NB4 (cell line): ENCODE measurements around the gene TMEM82.

ENCODE experiments used
- DNase-seq: peaks from one replicate; pipeline ENCODE4 v3.0.0; 2010; ENCODE audit warnings: low read depth
- H3K4me3 ChIP-seq: one replicate; pipeline ENCODE4 v1.5.1; 2011; ENCODE audit warnings: mild to moderate bottlenecking, low read depth, low read length, moderate library complexity
- MYC ChIP-seq: IDR thresholded peaks from 2 replicates; pipeline ENCODE4 v1.6.1; 2011; ENCODE audit warnings: low read depth, low read length
- POLR2A ChIP-seq: IDR thresholded peaks from 2 replicates; pipeline ENCODE4 v1.6.1; 2011; ENCODE audit warnings: mild to moderate bottlenecking; ENCODE audit not compliant: insufficient read length; ENCODE audit errors: extremely low read depth
- TF ChIP-seq, protein P1 (sequence below): IDR thresholded peaks from 2 replicates; pipeline ENCODE4 v1.6.1; 2011; ENCODE audit warnings: low read depth, low read length
- TF ChIP-seq, protein P2 (sequence below): IDR thresholded peaks from one replicate; pipeline ENCODE4 v1.5.1; 2012; ENCODE audit warnings: low read depth, low read length

The TMEM82 gene

DNA sequence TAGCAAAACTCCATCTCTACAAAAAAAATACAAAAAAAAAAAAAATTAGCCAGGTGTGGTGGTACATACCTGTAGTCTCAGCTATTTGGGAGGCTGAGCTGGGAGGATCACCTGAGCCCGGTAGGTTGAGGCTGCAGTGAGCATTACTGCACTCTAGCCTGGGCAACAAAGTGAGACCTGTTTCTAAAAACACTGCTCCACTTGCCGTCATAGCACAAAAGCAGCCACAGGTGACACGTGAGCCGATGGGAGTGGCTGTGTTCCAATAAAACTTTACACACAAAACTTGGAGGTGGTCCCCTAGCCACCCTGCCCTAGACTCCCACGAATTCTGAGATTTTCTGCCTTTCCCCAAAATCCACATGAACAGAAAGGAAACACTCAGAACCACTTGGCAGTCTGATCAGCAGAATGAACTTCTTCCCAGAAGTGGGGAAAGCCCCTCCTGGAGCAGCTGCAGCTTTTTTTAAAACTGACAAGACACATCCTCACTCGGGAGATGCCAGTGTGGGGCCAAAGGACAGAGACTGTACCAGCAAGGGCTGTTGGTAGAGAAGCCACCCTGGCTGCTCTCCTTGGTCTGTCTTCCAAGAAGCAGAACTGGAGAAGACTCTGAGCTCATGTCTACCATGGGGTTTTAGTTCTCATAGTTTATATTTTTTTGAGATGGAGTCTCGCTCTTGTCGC, 34.9 kb upstream of the TMEM82 start:
- TF ChIP-seq MYC (no peak), POLR2A (no peak)
- TF ChIP-seq, protein P1, sequence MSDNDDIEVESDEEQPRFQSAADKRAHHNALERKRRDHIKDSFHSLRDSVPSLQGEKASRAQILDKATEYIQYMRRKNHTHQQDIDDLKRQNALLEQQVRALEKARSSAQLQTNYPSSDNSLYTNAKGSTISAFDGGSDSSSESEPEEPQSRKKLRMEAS: no peak
- TF ChIP-seq, protein P2, sequence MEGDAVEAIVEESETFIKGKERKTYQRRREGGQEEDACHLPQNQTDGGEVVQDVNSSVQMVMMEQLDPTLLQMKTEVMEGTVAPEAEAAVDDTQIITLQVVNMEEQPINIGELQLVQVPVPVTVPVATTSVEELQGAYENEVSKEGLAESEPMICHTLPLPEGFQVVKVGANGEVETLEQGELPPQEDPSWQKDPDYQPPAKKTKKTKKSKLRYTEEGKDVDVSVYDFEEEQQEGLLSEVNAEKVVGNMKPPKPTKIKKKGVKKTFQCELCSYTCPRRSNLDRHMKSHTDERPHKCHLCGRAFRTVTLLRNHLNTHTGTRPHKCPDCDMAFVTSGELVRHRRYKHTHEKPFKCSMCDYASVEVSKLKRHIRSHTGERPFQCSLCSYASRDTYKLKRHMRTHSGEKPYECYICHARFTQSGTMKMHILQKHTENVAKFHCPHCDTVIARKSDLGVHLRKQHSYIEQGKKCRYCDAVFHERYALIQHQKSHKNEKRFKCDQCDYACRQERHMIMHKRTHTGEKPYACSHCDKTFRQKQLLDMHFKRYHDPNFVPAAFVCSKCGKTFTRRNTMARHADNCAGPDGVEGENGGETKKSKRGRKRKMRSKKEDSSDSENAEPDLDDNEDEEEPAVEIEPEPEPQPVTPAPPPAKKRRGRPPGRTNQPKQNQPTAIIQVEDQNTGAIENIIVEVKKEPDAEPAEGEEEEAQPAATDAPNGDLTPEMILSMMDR: no peak
- no peak for DNase-seq
- no peak overlapping the region for H3K4me3 ChIP-seq

DNA sequence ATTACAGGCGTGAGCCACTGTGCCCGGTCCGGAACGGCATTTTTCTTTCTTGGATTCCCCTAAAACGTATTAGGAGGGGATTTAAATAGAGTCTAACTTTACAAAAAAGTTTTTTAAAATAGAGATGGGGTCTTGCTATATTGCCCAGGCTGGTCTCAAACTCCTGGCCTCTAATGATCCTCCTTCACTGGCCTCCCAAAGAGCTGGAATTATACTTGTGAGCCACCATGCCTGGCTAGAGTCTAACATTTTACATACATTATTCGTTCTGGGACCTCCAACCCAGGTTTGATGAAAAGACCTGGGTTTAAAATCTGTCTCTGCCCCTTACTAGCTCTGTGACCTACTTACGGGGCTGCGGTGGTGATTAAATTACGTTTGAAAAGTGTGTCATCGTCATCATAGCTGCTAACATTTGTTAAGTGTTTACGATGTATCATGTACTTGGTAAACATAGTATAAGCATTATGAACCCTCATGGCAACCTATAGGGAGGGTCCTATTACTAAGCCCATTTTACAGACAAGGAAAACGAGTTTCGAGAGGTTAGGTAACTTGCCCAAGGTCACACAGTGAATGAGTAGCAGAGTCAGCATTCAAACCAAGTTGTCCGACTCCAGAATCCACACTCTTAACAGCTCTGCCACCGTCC, 33.7 kb upstream of the TMEM82 start:
- TF ChIP-seq, protein P1: no peak
- no peak for TF ChIP-seq POLR2A
- TF ChIP-seq MYC: no peak
- TF ChIP-seq, protein P2: no peak
- DNase-seq: no peak
- no peak overlapping the region for H3K4me3 ChIP-seq

DNA sequence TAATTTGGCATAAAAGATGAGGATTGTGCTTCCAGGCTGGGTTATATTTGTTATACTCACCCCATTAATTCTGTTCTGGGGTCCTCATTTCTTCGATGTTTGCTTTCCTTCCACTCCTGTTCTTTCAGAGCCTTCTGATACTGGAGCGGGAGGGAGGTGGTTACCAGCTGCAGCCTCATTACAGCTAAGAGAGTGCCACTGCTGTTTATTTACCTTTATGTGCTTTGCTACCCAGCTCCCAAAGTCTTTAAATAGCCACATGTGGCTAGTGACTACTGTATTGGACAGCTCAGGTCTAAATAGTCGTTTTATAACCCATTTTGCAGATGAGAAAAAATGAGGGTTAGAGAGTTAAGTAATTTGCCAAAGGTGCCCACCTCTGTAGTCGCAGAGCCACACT, 33.1 kb upstream of the TMEM82 start:
- no peak for TF ChIP-seq POLR2A
- TF ChIP-seq, protein P2: no peak
- TF ChIP-seq, protein P1: no peak
- no peak for TF ChIP-seq MYC
- H3K4me3 ChIP-seq: no peak overlapping the region
- no peak for DNase-seq

DNA sequence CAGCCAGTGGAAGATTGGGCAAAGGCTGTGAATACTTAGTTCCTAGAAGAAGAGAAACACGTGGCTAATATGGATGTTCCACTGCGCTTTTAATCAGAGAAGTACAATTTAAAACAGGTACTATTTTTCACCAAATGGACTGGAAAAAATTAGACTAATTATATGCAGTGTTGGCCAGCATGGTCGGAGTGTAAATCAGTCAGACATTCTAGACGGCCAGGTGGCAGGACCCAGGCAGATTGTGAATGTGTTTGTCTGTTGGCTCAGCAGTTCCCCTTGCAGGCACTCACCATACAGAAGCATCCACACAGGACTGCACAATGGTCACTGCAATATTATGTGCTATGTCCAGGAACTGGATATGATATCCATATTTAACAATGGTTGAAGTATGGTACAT, 30.1 kb upstream of the TMEM82 start:
- no peak for DNase-seq
- H3K4me3 ChIP-seq: no peak overlapping the region
- TF ChIP-seq, protein P2: no peak
- TF ChIP-seq POLR2A (no peak), MYC (no peak)
- TF ChIP-seq, protein P1: no peak

DNA sequence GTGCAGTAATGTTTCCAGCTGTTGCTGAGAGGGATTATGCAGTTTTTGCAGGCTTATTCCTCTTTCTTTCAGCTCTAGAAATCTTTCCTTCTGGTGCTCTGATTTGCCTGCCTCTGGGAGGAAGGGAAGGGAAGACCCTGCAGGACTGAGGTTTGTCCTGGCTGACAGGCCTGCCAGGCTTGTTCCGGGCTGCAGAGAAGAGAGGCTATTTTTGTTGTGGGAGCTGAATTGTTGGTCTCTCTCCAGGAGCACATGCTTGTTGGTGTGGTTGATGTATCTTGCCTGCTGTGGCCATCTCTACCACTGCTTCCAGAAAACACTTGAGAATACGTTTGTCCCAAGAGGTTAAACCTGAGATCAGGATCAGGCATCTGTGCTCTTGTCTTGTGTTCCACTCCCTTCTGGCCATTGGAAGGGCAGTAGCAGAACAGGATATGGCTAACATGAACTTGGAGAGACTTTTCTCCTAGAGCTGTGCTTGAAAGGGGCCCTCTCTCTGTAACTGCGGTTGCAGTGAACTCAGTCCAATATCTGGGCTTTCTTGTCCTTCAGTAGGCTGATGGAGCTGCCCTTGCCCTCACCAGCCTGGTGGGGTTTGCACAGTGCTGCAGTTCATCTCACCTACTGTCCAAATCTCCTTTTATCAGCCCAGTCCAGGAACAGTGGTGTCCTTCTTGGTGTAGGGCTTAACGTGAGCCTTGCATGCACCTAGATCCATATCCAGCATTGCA, 27.7 kb upstream of the TMEM82 start:
- H3K4me3 ChIP-seq: no peak overlapping the region
- no peak for DNase-seq
- no peak for TF ChIP-seq POLR2A
- no peak for TF ChIP-seq MYC
- TF ChIP-seq, protein P1: no peak
- TF ChIP-seq, protein P2: no peak
